Measurements from ENCODE around the gene ZNF669. TPM values are rescaled to one million over a fixed set of nuclear protein-coding genes. Genes with fewer than 3 reads are reported as not detected.

Gene ZNF669
- total and polyA plus RNA-seq, 3 experiments from 2014 or later: 9.4 to 15.7 (median 10.0) TPM

DNA sequence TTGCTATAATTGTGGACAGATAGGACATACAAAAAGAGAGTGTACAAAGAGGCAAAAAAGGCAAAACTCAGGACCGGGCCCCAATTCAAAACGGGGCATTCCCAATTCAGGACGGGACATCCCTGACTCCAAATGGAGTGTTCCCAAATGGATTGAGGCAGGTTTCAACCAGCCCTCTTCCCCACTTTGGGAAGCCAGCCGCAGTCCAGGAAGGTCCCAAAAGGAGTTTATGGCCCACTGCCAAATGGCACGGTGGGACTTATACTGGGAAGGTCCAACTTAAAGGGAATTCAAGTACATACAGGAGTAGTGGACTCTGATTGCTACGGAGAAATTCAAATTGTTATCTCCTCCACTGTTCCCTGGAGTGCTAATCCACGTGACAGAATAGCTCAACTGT is 3.5 kb upstream of the ZNF669 start:
- Mint-ChIP-seq H3K36me3 (peaks cover 2 to 13% (median 10%) of the 10 kb centered on the region in 3 donors), H3K27me3 (peaks cover 39 to 44% of the 10 kb centered on the region in 2 donors), H3K4me1 (peaks cover 18 to 36% (median 33%) of the 10 kb centered on the region in 3 donors), H3K9me3 (peaks cover 0 to 16% (median 7%) of the 10 kb centered on the region in 5 donors), H3K4me3 (no peak overlapping the region), H3K27ac (no peak overlapping the region)
- Histone ChIP-seq H3K36me3 (ENCODE audit: insufficient read depth, low read length) (no peaks in the 10 kb centered on the region), H3K4me1 (ENCODE audit: insufficient read depth, low read length) (peaks cover 11% of the 10 kb centered on the region), H3K4me3 (ENCODE audit: low read length) (no peak overlapping the region), H3K9me3 (ENCODE audit: low read length) (no peaks in the 10 kb centered on the region), H3K27me3 (ENCODE audit: insufficient read depth, low read length, poor library complexity, severe bottlenecking) (peaks cover 5% of the 10 kb centered on the region), H3K27ac (ENCODE audit: low read depth, low read length) (no peak overlapping the region)
- CTCF ChIA-PET: no interaction called here
- DNase-seq: no peak
- POLR2A ChIA-PET: no interaction called here

DNA sequence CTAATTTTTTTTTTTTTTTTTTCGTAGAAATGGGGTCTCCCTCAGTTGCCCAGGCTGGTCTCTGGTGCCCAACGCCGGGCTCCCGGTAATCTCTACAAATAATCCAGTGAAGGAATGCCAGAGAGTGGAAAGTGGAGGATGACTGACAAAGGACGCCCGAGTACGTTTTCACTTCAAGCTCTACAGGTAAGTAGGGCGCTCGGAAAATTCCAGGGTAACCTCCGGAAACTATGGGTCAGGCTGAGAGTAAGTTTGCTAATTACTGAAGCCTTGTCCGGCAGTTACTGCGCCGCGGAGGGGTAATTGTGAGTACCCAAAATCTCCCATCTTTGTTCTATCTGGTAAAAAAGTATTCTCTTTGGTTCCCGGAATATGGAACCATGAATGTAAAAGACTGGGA is 1.8 kb upstream of the ZNF669 start:
- DNase-seq: no peak
- H3K36me3 ChIP-seq (ENCODE audit: insufficient read depth, low read length): peaks cover 16% of the 10 kb centered on the region
- H3K4me3 ChIP-seq (ENCODE audit: low read length): no peak overlapping the region
- ChIA-PET POLR2A (no interaction called here), CTCF (interaction anchor here (0.7 kb wide), 1 partner anchor 506 kb away, joined by 3 read pairs; no protein-coding TSS in a partner anchor)
- peaks cover 15% of the 10 kb centered on the region for H3K9me3 ChIP-seq (ENCODE audit: low read length)
- H3K9me3 Mint-ChIP-seq: peaks cover 8 to 30% (median 22%) of the 10 kb centered on the region in 5 donors
- peaks cover 21 to 38% (median 36%) of the 10 kb centered on the region in 3 donors for H3K4me1 Mint-ChIP-seq
- H3K27me3 Mint-ChIP-seq: peaks cover 35 to 40% of the 10 kb centered on the region in 2 donors
- peaks cover 5% of the 10 kb centered on the region for H3K27me3 ChIP-seq (ENCODE audit: insufficient read depth, low read length, poor library complexity, severe bottlenecking)
- H3K27ac ChIP-seq (ENCODE audit: low read depth, low read length): no peak overlapping the region
- H3K27ac Mint-ChIP-seq: no peak overlapping the region
- peaks cover 11% of the 10 kb centered on the region for H3K4me1 ChIP-seq (ENCODE audit: insufficient read depth, low read length)
- peaks cover 12 to 29% (median 25%) of the 10 kb centered on the region in 3 donors for H3K36me3 Mint-ChIP-seq
- peak overlapping the region in 3 of 7 donors; percentile 23 to 63 (median 23) for H3K4me3 Mint-ChIP-seq

DNA sequence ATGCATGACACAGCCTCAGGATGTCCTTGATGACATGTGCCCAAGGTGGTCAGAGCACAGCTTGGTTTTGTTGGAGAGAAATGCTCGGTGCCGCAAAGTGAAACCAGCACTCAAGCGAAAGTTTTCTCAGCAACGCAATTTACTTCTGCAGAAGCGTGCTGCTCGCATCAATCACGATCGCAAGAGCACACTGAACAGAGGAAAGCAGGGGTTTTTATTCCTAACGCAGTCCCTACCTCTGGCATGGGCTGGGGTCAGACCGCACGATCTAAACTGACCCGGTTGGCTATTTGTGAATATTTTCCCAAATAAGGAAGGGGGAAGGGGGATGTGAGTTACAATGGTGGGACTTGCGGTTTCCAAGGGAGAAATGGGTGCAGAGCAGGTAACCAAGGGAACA is 809 bp upstream of the ZNF669 start:
- Mint-ChIP-seq H3K27ac (peak overlapping the region in 2 of 8 donors; percentile 8 to 32), H3K4me3 (peak overlapping the region; percentile 16 to 93 (median 69)), H3K9me3 (peaks cover 14 to 40% (median 32%) of the 10 kb centered on the region in 5 donors), H3K27me3 (peaks cover 29 to 34% of the 10 kb centered on the region in 2 donors), H3K4me1 (peaks cover 16 to 32% (median 30%) of the 10 kb centered on the region in 3 donors), H3K36me3 (peaks cover 20 to 38% (median 34%) of the 10 kb centered on the region in 3 donors)
- DNase-seq: no peak
- CTCF ChIA-PET: no interaction called here
- POLR2A ChIA-PET: interaction anchor here (1.8 kb wide), 1 partner anchor 105 kb away, joined by 6 read pairs; no protein-coding TSS in a partner anchor
- Histone ChIP-seq H3K4me3 (ENCODE audit: low read length) (peak overlapping the region; percentile 4), H3K27ac (ENCODE audit: low read depth, low read length) (no peak overlapping the region), H3K4me1 (ENCODE audit: insufficient read depth, low read length) (peaks cover 5% of the 10 kb centered on the region), H3K36me3 (ENCODE audit: insufficient read depth, low read length) (peaks cover 25% of the 10 kb centered on the region), H3K9me3 (ENCODE audit: low read length) (peaks cover 23% of the 10 kb centered on the region), H3K27me3 (ENCODE audit: insufficient read depth, low read length, poor library complexity, severe bottlenecking) (no peaks in the 10 kb centered on the region)

DNA sequence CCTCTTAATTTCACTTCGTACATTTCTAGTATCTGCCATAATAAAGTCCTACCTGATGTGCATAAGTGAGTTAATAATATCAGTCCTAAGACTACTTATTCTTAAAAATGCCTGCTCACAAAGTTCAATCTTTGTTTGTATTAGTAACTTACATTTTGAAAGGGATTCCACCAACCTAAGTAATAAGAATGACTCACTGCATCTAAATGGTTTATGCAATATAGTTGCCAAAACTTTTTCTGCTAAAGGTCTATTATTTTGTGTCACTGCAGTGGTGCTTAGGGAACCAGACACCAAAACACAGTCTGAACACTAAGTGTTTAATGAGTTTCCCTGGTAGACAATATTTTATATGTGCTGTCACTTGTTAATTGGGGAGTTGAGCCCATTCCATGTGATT is 1.8 kb downstream of the ZNF669 start:
- Histone ChIP-seq H3K27ac (ENCODE audit: low read depth, low read length) (no peak overlapping the region), H3K4me3 (ENCODE audit: low read length) (no peak overlapping the region), H3K4me1 (ENCODE audit: insufficient read depth, low read length) (peaks cover 5% of the 10 kb centered on the region), H3K27me3 (ENCODE audit: insufficient read depth, low read length, poor library complexity, severe bottlenecking) (no peaks in the 10 kb centered on the region), H3K36me3 (ENCODE audit: insufficient read depth, low read length) (peaks cover 25% of the 10 kb centered on the region), H3K9me3 (ENCODE audit: low read length) (peaks cover 28% of the 10 kb centered on the region)
- Mint-ChIP-seq H3K27me3 (peaks cover 5 to 8% of the 10 kb centered on the region in 2 donors), H3K27ac (no peak overlapping the region), H3K4me1 (peaks cover 14 to 29% (median 25%) of the 10 kb centered on the region in 3 donors), H3K4me3 (peak overlapping the region in 6 of 7 donors; percentile 36 to 96 (median 90)), H3K36me3 (peaks cover 25 to 51% (median 51%) of the 10 kb centered on the region in 3 donors), H3K9me3 (peaks cover 20 to 56% (median 49%) of the 10 kb centered on the region in 5 donors)
- no peak for DNase-seq
- POLR2A ChIA-PET: no interaction called here
- CTCF ChIA-PET: no interaction called here

DNA sequence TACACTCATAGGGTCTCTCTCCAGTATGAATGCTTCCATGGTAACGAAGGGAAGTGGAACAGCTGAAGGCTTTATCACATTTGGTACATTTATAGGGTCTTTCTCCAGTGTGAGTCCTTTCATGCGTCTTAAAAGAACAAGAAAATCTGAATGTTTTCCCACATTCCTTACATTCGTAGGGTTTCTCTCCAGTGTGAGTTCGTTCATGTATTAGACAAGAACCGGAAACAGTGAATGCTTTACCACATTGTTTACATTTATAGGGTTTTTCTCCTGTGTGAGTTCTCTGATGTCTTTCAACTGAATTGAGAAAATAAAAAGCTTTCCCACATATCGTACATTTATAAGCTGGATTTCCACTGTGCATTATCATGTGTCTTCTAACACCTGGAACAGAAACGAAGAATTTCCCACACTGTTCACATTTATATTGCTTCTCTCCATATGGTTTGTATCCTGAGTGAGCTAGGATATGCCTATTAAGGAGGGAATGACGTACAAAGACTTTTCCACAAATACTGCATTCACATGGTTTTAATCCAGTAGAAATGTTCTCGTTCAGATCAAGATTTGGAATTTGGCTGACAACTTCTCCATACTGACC is 3.4 kb downstream of the ZNF669 start:
- CTCF ChIA-PET: no interaction called here
- peaks cover 25 to 67% (median 58%) of the 10 kb centered on the region in 3 donors for H3K36me3 Mint-ChIP-seq
- POLR2A ChIA-PET: no interaction called here
- DNase-seq: no peak
- no peaks in the 10 kb centered on the region for H3K27me3 ChIP-seq (ENCODE audit: insufficient read depth, low read length, poor library complexity, severe bottlenecking)
- peaks cover 35 to 72% (median 65%) of the 10 kb centered on the region in 5 donors for H3K9me3 Mint-ChIP-seq
- no peak overlapping the region for H3K4me3 ChIP-seq (ENCODE audit: low read length)
- no peak overlapping the region for H3K27ac ChIP-seq (ENCODE audit: low read depth, low read length)
- H3K4me3 Mint-ChIP-seq: peak overlapping the region in 2 of 7 donors; percentile 11 to 29
- H3K27me3 Mint-ChIP-seq: no peaks in the 10 kb centered on the region
- H3K36me3 ChIP-seq (ENCODE audit: insufficient read depth, low read length): peaks cover 25% of the 10 kb centered on the region
- peaks cover 5% of the 10 kb centered on the region for H3K4me1 ChIP-seq (ENCODE audit: insufficient read depth, low read length)
- H3K4me1 Mint-ChIP-seq: peaks cover 14 to 29% (median 25%) of the 10 kb centered on the region in 3 donors
- peaks cover 43% of the 10 kb centered on the region for H3K9me3 ChIP-seq (ENCODE audit: low read length)
- H3K27ac Mint-ChIP-seq: no peak overlapping the region

DNA sequence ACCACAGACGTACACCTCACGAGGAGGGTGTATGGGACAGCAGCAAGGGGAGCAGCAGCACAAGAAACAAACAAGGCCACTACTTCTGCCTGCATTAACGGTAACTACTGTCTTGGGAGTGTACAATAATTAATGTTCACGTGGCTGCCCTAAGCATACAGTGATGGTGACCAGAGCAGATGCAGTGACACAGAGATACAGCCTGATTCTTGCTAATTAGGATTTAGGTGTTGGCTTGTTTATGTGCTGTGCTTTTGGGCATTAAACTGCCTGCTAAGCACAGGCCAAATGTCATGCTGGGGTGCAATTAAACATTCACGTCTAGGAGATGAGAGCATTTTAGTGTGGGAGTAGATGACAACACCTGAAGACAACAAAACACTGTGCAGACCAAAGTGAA is 7.2 kb downstream of the ZNF669 start:
- Mint-ChIP-seq H3K4me3 (no peak overlapping the region), H3K4me1 (no peaks in the 10 kb centered on the region), H3K9me3 (peaks cover 35 to 78% (median 67%) of the 10 kb centered on the region in 5 donors), H3K36me3 (peaks cover 24 to 59% (median 39%) of the 10 kb centered on the region in 3 donors), H3K27me3 (no peaks in the 10 kb centered on the region), H3K27ac (no peak overlapping the region)
- no peak overlapping the region for H3K27ac ChIP-seq (ENCODE audit: low read depth, low read length)
- CTCF ChIA-PET: no interaction called here
- H3K4me1 ChIP-seq (ENCODE audit: insufficient read depth, low read length): no peaks in the 10 kb centered on the region
- H3K9me3 ChIP-seq (ENCODE audit: low read length): peaks cover 43% of the 10 kb centered on the region
- no peak for DNase-seq
- no peaks in the 10 kb centered on the region for H3K27me3 ChIP-seq (ENCODE audit: insufficient read depth, low read length, poor library complexity, severe bottlenecking)
- no peak overlapping the region for H3K4me3 ChIP-seq (ENCODE audit: low read length)
- POLR2A ChIA-PET: no interaction called here
- peaks cover 18% of the 10 kb centered on the region for H3K36me3 ChIP-seq (ENCODE audit: insufficient read depth, low read length)

DNA sequence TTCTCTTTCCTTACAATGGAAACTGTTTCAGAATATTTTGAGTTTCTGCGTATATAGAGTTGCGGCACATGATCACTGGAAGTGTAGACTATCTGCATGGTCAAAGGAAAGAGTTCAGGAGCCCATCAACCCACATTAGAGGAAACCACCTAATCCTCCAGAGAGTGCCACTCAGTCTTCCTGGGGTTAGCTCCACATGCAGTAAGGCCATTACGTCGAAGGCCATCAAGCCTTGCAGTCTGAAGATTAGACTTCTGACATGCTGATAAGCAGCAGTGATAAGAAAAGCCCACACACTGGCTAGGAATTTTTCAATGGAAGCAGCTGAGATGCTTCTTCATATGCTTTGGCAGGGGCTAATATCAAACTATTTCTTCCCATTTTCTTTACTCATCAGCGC is 7.6 kb downstream of the ZNF669 start:
- H3K36me3 Mint-ChIP-seq: peaks cover 20 to 56% (median 34%) of the 10 kb centered on the region in 3 donors
- H3K4me3 ChIP-seq (ENCODE audit: low read length): no peak overlapping the region
- no peak overlapping the region for H3K27ac ChIP-seq (ENCODE audit: low read depth, low read length)
- ChIA-PET POLR2A (no interaction called here), CTCF (no interaction called here)
- no peaks in the 10 kb centered on the region for H3K27me3 Mint-ChIP-seq
- peaks cover 14% of the 10 kb centered on the region for H3K36me3 ChIP-seq (ENCODE audit: insufficient read depth, low read length)
- H3K9me3 Mint-ChIP-seq: peaks cover 31 to 73% (median 63%) of the 10 kb centered on the region in 5 donors
- no peaks in the 10 kb centered on the region for H3K4me1 Mint-ChIP-seq
- no peak for DNase-seq
- no peak overlapping the region for H3K27ac Mint-ChIP-seq
- no peak overlapping the region for H3K4me3 Mint-ChIP-seq
- H3K27me3 ChIP-seq (ENCODE audit: insufficient read depth, low read length, poor library complexity, severe bottlenecking): no peaks in the 10 kb centered on the region
- H3K9me3 ChIP-seq (ENCODE audit: low read length): peaks cover 39% of the 10 kb centered on the region
- H3K4me1 ChIP-seq (ENCODE audit: insufficient read depth, low read length): no peaks in the 10 kb centered on the region

DNA sequence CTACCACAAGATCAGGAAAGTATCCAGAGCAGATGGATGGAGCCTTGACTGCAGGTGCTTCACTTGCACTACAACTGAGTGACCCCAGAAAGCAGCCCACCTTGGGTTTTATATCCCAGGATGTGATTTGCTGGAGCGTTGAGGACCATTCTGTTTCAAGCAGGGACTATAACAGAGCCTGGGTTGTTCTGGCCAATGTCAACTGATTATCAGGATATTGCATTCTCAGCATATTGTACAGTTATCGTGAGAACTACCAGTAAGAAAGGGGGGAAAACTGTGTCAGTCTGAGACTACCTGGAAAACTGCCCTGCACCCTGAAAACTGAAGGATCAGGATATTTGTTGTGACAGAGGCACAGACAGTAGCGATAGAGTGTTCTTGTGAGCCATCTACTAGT is 8.0 kb downstream of the ZNF669 start:
- no peak for DNase-seq
- no peaks in the 10 kb centered on the region for H3K4me1 ChIP-seq (ENCODE audit: insufficient read depth, low read length)
- no peak overlapping the region for H3K4me3 ChIP-seq (ENCODE audit: low read length)
- no peak overlapping the region for H3K27ac ChIP-seq (ENCODE audit: low read depth, low read length)
- POLR2A ChIA-PET: no interaction called here
- Mint-ChIP-seq H3K36me3 (peaks cover 18 to 52% (median 30%) of the 10 kb centered on the region in 3 donors), H3K4me3 (peak overlapping the region in 1 of 7 donors; percentile 44), H3K4me1 (no peaks in the 10 kb centered on the region), H3K27ac (no peak overlapping the region), H3K27me3 (no peaks in the 10 kb centered on the region), H3K9me3 (peaks cover 29 to 69% (median 59%) of the 10 kb centered on the region in 5 donors)
- peaks cover 10% of the 10 kb centered on the region for H3K36me3 ChIP-seq (ENCODE audit: insufficient read depth, low read length)
- no peaks in the 10 kb centered on the region for H3K27me3 ChIP-seq (ENCODE audit: insufficient read depth, low read length, poor library complexity, severe bottlenecking)
- H3K9me3 ChIP-seq (ENCODE audit: low read length): peaks cover 36% of the 10 kb centered on the region
- CTCF ChIA-PET: no interaction called here
